GM18517 (cell line): ENCODE measurements around the gene PDCD1.
"Not testable (repeated sequence)": the region's sequence is repeated elsewhere in the genome, so short reads cannot be mapped to it uniquely, and the experiment has no call there.

Experiments
- ATAC-seq: cut with Tn5 transposase; IDR thresholded peaks from one replicate; pipeline ENCODE4 v1.9.1; 2021; ENCODE audit warnings: mild to moderate bottlenecking, moderate library complexity; ENCODE audit not compliant: unreplicated experiment

Gene PDCD1

DNA sequence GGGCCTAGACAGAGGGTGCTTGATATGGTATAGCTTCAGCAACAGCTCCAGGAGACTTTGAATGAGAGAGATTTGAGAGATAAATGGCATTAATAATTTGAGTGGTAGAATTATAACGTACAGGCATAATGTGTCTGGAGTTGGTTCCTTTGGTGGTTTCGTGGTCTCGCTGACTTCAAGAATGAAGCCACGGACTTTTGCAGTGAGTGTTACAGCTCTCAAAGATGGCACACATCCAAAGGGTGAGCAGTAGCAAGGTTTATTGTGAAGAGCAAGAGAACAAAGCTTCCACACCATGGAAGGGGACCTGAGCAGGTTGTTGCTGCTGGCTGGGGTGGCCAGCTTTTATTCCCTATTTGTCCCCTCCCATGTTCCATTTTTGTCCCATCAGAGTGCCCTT is 23.1 kb downstream of the PDCD1 start:
- no peak for ATAC-seq

DNA sequence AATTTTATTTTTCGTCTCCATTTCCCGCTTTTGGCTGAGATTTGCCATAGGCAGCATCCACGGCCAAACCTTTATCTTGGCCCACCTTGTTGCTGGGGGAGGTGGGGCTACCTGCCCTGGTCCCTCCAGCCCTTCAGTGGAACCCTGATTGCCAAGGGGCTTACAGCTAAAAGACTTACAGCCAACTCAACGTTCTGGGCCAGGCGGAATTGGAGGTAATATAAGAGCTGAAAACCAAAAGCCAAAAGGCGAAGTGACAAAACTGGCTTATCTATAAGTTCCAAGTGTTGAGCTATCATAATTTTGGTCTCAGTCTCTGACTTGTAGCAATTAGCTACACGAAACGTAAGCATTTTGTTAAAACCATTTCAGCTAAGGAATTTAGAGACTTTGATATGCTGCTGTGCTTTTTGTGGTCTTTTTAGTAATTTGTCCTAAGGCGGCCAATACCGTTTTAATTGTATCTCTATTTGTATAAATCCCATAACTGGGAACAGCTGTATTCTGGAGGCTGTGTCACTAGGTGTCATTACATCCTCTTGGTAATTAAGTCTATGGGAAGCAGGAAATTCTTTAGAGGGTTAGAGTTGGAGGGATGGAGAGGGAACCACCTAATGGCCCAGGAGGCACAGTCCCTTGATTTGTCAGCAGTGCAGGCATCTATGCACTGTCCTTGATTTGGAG is 24.0 kb downstream of the PDCD1 start:
- ATAC-seq = no peak

DNA sequence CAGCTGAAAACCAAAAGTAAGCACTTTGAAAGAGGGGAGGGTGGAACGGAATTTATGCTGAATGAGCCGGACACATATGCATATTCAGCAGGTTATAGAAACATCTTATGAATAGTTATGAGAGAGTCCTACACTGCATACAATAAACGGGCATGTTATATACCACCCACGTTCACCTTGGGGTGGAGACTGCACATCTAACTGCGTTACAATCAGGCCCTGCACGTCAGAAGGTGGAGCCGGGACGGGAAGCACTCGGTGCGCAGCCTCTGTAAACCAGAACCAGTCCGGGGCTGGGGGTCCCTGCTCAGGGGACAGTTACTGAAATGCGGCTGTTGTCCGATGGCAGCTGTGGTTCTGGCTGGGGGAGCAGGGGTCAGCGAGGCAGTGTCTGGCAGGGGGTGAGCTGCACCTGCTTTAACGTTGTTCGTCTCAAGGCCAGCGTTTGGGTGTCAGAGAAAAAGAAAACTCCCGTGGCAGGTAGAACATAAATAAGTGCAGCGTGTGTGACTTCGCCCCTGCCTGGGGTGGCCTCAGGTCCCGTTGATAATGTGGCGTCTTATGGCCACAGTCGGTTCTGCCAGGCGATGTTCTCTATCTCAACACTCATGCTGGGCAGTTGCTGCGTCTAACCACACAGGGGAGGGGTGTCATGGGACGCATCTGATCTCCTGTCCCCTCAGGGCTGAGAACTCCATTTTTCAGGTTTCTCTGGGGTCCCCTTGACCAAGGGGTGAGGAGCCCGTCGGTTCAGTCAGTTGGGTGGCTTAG is 24.8 kb downstream of the PDCD1 start:
- ATAC-seq = not testable (repeated sequence)

DNA sequence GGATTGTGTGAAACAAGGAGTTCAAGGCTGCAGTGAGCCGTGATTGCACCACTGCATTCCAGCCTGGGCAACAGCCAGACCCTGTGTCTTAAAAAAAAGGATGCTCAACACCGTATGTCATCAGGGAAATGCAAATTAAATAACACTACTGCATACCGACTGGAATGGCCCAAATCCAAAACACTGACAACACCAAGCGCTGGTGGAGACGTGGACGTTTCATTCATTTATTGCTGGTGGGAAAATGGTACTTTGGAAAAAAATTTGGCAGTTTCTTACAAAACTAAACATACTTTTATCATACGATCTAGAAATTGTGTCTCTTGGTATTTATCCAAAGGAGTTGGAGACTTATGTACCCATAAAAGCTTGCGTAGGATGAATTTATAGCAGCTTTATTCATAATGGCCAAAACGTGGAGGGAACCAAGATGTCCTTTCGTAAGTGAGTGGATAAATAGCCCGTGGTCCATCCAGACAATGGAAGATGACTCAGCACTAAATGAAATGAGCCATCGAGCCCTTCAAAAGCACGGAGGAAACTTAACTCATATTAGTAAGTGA is 25.5 kb downstream of the PDCD1 start:
- no peak for ATAC-seq

DNA sequence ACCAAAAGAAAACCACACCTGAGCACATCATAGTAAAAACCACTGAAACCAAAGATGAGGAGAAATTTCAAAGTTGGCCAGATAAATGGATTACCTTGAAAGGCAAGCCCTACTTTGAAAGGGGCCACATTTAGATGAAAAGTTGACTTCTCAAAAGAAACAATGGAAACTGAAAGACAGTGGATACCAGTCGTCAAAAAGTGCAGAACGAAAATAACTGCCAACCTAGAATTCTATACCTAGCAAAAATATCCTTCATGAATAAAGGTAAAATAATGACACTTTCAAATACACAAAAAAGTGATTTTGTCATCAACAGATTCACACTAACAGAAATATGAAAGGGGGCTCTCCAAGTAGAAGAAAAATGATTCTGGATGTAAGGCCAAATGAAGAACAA is 31.3 kb downstream of the PDCD1 start:
- ATAC-seq = no peak

DNA sequence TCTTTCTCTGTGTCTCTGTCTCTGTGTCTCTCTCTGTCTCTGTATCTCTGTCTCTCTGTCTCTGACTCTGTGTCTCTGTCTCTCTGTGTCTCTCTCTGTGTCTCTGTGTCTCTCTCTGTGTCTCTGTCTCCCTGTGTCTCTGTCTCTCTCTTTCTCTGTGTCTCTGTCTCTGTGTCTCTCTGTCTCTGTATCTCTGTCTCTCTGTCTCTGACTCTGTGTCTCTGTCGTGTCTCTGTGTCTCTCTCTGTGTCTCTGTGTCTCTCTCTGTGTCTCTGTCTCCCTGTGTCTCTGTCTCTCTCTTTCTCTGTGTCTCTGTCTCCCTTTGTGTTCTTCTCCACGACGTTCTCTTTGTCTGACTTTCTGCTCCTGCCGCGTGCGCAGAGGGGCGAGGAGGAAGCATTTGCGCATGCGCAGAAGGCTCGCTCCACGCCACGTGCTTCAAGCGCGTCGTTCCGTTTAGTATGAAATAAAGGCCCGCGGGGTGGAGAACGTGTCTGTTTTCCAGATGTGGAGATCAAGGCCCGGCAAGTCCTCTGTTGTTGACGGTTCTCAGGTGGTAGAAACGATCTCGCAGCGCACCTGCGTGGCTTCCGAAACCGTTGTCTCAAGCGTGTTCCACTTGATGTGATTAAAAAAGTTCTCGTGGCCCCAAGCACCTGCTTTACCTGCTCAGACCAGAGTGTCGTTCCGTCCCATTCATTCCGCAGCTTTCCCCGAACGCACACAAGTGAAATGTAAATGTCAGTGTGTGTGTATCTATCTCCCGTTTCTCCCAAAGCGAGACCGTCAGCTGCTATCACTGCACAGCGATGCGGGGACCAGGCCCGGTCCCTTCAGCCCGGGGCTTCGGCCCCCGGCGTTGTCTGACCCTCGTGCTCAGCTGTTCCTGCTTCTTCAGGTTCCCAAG is 34.9 kb downstream of the PDCD1 start:
- ATAC-seq = not testable (repeated sequence)

DNA sequence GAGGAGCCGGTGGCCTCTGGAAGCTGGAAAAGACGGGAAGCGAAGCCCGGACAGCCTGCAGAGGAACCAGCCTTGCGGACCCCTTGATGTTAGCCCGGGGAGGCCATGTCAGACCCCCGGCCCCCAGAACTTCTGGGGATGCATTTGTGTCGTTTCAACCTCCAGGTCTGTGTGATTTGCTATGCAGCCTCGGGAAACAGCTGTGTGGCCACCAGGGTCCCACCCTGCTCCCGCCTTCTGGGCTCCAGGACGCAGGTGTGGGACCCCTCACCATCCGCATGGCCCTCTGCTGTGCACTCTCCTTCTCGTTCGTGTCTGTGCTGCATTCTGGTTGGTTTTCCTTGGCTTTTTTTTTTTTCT is 36.5 kb downstream of the PDCD1 start:
- no peak for ATAC-seq

DNA sequence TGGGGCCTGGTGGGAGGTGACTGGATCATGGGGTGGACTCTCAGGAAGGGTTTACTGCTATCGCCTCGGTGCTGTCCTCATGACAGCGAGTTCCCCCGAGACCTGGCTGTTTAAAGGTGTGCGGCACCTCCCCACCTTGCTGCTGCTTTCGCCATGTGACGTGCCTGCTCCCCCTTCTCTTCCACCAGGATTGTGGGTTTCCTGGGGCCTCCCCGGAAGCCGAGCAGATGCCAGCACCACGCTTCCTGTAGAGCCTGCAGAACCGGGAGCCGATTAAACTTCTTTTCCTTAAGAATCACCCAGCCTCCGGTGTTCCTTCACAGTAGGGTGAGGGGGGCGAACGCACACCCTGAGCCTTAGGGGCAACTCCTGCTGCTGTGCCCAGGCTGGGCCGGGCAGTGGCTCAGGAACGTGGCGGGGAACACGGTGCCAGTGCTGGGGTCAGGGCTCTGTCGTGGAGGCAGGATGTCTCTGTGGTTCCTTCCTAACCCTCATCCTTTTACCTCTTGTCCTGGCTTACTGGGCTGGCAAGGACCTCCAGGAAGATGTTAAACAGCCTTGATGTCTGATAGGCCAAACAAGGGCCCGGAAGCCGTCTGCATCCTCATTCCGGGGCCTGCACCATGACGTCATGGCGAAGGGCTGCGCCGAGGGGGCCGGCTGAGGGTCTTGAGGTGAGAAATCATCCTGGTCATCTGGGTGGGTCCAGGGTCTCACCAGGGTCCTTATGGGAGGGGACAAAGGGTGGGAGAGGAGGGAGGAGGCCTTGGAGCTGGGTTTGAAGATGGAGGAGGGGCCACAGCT is 37.0 kb downstream of the PDCD1 start:
- no peak for ATAC-seq

DNA sequence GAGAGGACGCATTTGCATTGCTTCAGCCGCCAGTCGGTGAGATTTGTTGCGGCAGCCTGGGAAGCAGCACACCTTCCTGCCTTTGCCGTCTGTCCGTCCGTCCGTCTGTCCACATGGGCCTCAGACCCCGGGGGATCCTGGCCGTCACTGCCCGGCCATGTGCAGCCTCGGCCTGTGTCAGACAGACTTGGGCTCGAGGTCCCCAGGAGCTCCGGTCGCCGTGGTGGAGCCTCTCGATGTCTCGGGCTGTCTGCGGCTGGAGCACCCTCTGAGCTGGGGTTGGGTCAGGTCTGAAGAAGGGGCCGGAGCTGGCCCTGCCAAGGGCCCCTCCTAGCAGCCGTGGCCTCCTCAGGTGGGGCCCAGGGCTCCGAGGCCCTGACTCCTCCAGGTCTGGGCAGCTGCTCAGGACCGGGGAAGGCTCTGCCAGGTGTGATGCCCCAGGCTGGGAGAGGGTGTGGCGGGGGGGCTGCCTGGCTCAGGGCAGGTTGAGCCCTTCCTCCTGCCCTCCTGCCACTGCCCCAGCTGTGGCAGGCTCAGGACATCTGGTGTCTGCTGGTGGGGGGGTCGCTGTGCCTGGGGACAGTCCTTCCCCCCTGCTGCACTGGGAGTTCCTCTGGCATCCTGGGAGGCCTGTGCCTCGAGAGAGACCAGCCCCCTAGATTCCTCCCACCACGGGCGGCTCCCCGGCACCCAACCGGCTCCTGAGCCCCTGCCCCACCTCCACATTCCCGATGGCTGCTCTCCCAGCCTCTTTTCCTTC is 37.9 kb downstream of the PDCD1 start:
- no peak for ATAC-seq

DNA sequence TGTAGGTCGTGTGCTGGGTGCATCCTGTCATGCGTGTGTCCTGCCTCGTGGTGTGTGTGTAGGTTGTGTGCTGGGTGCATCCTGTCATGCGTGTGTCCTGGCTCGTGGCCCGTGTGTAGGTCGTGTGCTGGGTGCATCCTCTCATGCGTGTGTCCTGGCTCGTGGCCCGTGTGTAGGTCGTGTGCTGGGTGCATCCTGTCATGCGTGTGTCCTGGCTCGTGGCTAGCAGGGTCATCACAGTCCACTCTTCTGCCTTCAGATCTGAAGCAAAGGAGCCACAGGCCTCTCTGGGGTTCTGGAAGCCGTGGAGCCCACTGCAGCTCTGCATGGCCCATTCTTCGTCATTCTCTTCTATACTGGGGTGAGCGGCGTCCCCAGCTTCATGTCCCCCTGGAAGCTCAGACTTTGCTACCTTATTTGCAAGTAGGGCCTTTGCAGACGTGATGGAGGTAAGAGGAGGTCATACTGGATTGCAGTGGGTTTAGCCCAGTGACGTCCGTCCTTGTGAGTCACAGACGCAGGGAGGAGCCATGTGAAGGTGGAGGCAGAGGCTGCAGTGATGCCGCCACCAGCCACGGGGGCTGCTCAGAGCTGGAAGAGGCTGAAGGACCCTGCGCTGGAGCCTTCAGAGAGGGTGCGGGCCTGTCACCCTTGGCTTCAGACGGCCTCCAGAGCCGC is 38.6 kb downstream of the PDCD1 start:
- not testable (repeated sequence) for ATAC-seq

DNA sequence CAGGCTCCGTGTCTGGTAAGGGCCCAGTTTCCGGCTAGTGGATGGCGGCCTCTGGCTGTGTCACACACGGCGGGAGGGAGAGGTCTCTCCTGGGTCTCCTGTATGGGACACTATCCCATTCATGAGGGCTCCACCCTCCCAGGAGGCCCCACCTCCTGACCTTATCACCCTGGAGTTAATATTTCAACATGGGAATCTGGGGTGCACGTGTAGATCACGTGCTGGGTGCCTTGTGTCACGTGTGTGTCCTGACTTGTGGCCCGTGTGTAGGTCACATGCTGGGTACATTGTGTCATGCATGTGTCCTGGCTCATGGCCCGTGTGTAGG is 39.8 kb downstream of the PDCD1 start:
- ATAC-seq = no peak

DNA sequence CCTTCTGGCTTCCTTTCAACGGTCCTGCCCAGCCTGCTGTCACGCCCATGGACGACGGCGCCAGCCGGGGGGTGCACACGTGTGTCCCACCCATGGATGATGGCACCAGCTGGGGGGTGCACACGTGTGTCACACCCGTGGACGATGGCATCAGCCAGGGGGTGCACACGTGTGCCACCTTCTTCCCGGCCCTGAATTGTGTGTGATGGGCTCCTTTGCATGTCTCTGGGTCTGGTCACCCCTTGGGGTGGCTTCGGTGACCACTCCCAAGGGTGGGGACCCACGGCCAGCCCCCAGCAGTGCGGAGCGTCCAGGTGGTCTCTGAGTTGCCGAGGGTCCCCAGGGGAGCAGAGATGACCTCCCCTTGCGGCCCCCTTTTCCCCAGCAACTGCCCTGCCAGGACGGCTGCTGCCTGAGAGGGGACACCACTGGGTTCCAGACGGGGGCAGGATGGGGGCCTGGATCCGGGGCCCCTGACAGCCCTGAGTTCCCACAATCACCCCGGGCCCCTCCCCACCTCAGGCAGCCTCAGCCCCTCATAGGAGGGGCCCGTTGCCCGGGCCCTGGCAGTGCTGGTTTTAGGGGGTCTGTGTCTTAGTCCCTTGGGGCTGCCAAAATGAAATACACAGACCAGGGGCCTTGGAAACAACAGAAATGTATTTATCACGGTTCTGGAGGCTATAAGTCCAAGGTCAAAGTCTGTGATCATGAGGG is 40.3 kb downstream of the PDCD1 start:
- no peak for ATAC-seq

DNA sequence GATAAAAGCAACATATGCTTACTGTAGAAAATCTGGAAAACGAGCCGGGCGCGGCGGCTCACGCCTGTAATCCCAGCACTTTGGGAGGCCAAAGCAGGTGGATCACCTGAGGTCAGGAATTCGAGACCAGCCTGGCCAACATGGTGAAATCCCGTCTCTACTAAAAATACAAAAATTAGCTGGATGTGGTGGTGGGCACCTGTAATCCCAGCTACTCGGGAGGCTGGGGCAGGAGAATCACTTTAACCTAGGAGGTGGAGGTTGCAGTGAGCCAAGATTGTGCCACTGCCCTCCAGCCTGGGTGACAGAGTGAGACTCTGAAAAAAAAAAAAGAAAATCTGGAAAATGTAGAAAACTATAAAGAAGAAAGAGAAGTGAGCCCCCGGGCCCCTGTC is 40.9 kb downstream of the PDCD1 start:
- ATAC-seq = not testable (repeated sequence)

DNA sequence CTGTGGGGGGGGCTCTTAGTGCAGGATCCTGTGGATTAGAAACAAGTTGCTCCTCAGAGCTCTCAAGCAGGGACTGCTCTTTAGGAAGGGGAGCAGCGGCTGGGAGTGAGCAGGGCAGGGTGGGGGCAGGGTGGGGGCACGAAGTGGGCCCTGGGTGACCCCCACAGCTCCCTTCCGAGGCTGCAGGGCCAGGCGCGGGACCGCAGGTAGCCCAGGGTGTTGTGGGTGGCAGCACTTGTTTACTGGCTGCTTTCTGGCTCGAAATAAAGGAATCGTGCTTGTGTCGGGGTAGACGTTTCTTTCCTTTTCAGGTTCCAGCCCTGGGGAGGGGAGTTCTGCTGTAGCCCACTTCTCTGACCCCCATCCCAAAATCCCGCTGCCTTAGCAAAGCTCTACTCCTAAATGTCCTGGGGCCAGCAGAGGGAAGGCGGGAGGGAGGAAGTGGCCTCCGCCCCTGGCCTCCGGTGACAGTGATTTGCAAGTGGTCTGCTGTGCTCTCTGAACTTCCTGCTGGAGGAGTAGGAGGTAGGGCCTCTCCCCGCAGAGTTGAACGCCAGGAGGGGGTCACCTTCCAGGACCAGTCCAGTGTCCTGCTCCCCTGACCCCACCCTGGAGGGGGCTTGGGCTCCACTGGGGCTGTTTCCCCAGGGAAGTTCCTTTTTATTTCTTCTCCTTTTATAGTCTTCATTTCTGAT is 41.4 kb downstream of the PDCD1 start:
- no peak for ATAC-seq

DNA sequence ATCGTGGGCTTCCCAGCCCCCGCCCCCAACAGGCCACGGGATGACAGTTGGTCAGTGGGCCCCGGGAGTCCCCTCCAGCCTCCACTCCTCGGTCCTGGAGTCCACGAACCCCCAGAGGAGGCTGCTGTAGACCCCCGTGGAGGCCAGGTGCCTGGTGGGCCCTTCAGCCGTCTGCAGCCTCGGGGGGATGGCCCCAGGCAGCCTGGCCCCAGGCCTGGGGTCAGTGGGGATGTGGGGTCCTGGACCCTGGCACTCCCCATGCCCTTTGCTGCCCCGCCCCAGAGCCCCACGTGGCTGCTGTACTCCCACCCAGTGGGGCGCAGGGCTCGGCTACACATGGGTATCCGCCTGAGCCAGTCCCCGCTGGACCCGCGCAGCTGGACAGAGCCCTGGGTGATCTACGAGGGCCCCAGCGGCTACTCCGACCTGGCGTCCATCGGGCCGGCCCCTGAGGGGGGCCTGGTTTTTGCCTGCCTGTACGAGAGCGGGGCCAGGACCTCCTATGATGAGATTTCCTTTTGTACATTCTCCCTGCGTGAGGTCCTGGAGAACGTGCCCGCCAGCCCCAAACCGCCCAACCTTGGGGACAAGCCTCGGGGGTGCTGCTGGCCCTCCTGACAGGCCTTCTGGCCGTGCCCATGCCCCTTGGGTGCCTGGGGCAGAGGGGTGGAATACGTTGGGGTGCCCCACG is 42.1 kb downstream of the PDCD1 start:
- ATAC-seq = no peak

DNA sequence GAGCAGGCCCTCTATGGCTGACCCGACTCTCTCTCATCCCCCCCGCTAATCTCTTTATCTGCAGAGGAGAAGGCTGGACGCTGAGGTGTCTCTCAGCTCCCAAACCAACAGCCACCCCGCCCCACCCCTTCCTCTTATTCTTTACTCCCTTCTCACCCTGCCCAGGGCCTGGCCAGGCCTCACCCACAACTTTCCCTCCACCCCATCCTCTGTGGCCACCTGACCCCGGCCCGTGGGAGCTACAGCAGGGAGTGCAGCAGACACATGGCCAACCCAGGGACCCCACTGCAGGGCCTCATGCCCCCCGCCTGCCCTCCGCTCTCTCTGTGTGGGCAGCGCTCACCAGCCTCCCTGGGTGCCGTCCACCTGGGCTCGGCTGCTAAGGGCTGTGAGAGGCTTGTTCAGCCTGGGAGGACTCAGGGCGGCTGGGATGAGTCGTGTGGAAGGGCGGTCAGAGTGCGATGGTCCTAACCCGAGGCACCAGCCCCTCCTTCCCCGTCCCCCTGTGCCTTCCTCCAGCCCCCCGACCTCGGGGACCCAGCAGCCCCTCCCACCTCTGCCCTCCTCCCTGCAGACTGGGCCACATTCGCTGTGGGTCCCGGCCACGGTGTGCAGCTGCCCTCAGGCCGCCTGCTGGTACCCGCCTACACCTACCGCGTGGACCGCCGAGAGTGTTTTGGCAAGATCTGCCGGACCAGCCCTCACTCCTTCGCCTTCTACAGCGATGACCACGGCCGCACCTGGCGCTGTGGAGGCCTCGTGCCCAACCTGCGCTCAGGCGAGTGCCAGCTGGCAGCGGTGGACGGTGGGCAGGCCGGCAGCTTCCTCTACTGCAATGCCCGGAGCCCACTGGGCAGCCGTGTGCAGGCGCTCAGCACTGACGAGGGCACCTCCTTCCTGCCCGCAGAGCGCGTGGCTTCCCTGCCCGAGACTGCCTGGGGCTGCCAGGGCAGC is 42.9 kb downstream of the PDCD1 start:
- no peak for ATAC-seq
